B cell (primary cell): ENCODE results near the gene CHST13. TPM values are rescaled to one million over a fixed set of nuclear protein-coding genes. Genes with fewer than 3 reads are reported as not detected.

Experiments used
- ATAC-seq: fragments of 200-7000 bp; cut with Tn5 transposase; one replicate; pipeline ENCODE4 v1.10.0; 2021; ENCODE audit warnings: low read depth, mild to moderate bottlenecking, moderate number of reproducible peaks, moderate library complexity
- CTCF ChIA-PET: fragments of 350-600 bp; sonication (Branson Sonifier 250); formaldehyde crosslinking; loops from one replicate; lab custom pipeline; 2021; ENCODE audit warnings: antibody characterized with exemption, inconsistent platforms; lab: Charles Lee
- POLR2A ChIA-PET: fragments of 350-600 bp; sonication (Branson Sonifier 250); formaldehyde crosslinking; loops from one replicate; lab custom pipeline; 2021; ENCODE audit warnings: antibody characterized with exemption; lab: Charles Lee
- DNase-seq: peaks from one replicate; pipeline ENCODE4 v3.0.0; 2013
- H2AFZ ChIP-seq: 2 replicates; pipeline ENCODE4 v1.6.1; 2012; ENCODE audit warnings: mild to moderate bottlenecking, low read depth, low read length; ENCODE audit not compliant: insufficient read depth, poor library complexity, severe bottlenecking
- H3K27ac ChIP-seq, 2 donors: 1 replicate in 1 of 2; 2 replicates in 1 of 2; pipeline ENCODE4 v1.5.1; 2012 to 2013; ENCODE audit warnings: low read length in 2 of 2, mild to moderate bottlenecking in 2 of 2, moderate library complexity in 1 of 2
- H3K27me3 ChIP-seq, 4 experiments: fragments of 200-600 bp in 1 of 4; sonication (generic) in 1 of 4; replicated peaks in 1 of 4; 1 replicate in 2 of 4; 2 replicates in 2 of 4; pipeline versions ENCODE4 v1.6.1 to v1.7.0; 2013 to 2016; ENCODE audit warnings: low read length in 3 of 4, mild to moderate bottlenecking in 2 of 4, mixed read lengths in 1 of 4, moderate library complexity in 1 of 4; ENCODE audit not compliant: insufficient read depth in 4 of 4, control insufficient read depth in 3 of 4; ENCODE audit errors: control extremely low read depth in 1 of 4
- H3K36me3 ChIP-seq, 2 experiments: replicated peaks in 1 of 2; 1 replicate in 1 of 2; 2 replicates in 1 of 2; pipeline versions ENCODE4 v1.6.1 to v1.7.1; 2013; ENCODE audit warnings: low read length in 1 of 2; ENCODE audit not compliant: insufficient read depth in 2 of 2, control insufficient read depth in 1 of 2; ENCODE audit errors: control extremely low read depth in 1 of 2, extremely low read depth in 1 of 2
- H3K4me1 ChIP-seq, 2 donors: fragments of 200-600 bp in 1 of 2; sonication (generic) in 1 of 2; 1 replicate in 1 of 2; 2 replicates in 1 of 2; pipeline versions ENCODE4 v1.5.1 to v1.6.1; 2013 to 2017; ENCODE audit warnings: low read length in 2 of 2; ENCODE audit not compliant: control insufficient read depth in 2 of 2, insufficient read depth in 2 of 2
- H3K4me2 ChIP-seq: replicated peaks from 2 replicates; pipeline ENCODE3; 2012; ENCODE audit warnings: mild to moderate bottlenecking, low read depth, low read length; ENCODE audit not compliant: poor library complexity, severe bottlenecking
- H3K4me3 ChIP-seq, 5 experiments: fragments of 200-600 bp in 1 of 5; sonication (generic) in 1 of 5; 1 replicate in 3 of 5; 2 replicates in 2 of 5; pipeline versions ENCODE4 v1.5.1 to v1.7.0; 2011 to 2016; ENCODE audit warnings: low read length in 4 of 5, mild to moderate bottlenecking in 4 of 5, low read depth in 2 of 5, control low read depth in 1 of 5, moderate library complexity in 1 of 5; ENCODE audit not compliant: insufficient read depth in 1 of 5; ENCODE audit errors: control extremely low read depth in 1 of 5, extremely low read depth in 1 of 5
- H3K79me2 ChIP-seq: fragments of 200-600 bp; sonication (generic); one replicate; pipeline ENCODE4 v1.6.0; 2016; ENCODE audit warnings: low read length; ENCODE audit not compliant: control insufficient read depth, insufficient read depth
- H3K9ac ChIP-seq: fragments of 200-600 bp; sonication (generic); 2 replicates; pipeline ENCODE4 v1.6.1; 2017; ENCODE audit warnings: mild to moderate bottlenecking, low read length, moderate library complexity
- H3K9me3 ChIP-seq, 3 donors: one replicate each; pipeline versions ENCODE4 v1.6.1 to v1.7.1; 2013; ENCODE audit warnings: low read length in 2 of 3; ENCODE audit not compliant: control insufficient read depth in 2 of 3, insufficient read depth in 1 of 3; ENCODE audit errors: control extremely low read depth in 1 of 3
- H4K20me1 ChIP-seq: 2 replicates; pipeline ENCODE4 v1.6.0; 2012; ENCODE audit warnings: mild to moderate bottlenecking, low read length; ENCODE audit not compliant: insufficient read depth, control insufficient read depth, poor library complexity, severe bottlenecking
- H3K27ac Mint-ChIP-seq: one replicate; pipeline ENCODE4 v1.8.0; 2021; ENCODE audit warnings: mixed read lengths
- H3K27me3 Mint-ChIP-seq: one replicate; pipeline ENCODE4 v1.8.0; 2021; ENCODE audit warnings: mixed read lengths
- H3K4me1 Mint-ChIP-seq: one replicate; pipeline ENCODE4 v1.8.0; 2021; ENCODE audit warnings: mixed read lengths
- H3K4me3 Mint-ChIP-seq: one replicate; pipeline ENCODE4 v1.8.0; 2021; ENCODE audit warnings: mixed read lengths
- H3K9me3 Mint-ChIP-seq: one replicate; pipeline ENCODE4 v1.8.0; 2022; ENCODE audit warnings: mixed read lengths; ENCODE audit not compliant: insufficient read depth
- CTCF ChIP-seq: fragments of 200-600 bp; IDR thresholded peaks from one replicate; pipeline ENCODE4 v1.8.0; 2022; ENCODE audit warnings: antibody characterized with exemption, mild to moderate bottlenecking
- EZH2 ChIP-seq: IDR thresholded peaks from 2 replicates; pipeline ENCODE4 v1.6.1; 2012; ENCODE audit warnings: borderline replicate concordance, low read depth, mild to moderate bottlenecking, moderate library complexity, low read length; ENCODE audit not compliant: insufficient read depth, poor library complexity, severe bottlenecking
- WGBS: methylation state at CpG from one replicate; pipeline ENCODE4 v1.1.5; 2013; ENCODE audit warnings: missing lambda C conversion rate; ENCODE audit not compliant: insufficient coverage; 5-methylcytosine and 5-hydroxymethylcytosine counted together
- intact Hi-C: fragments of 100-400 bp; cut with micrococcal nuclease; formaldehyde crosslinking; loops from one replicate; pipeline ENCODE4 v1.10.0; 2022
- polyA plus RNA-seq: library from polyadenylated mRNA; depleted of rRNA; stranded (reverse); fragments of >200 nt; gene quantifications from 2 replicates; pipeline ENCODE4 v1.2.3, GENCODE V29; 2012
- total RNA-seq, 2 donors: library from RNA; stranded (reverse); fragments of 120-200 nt in 1 of 2; gene quantifications; 1 replicate in 1 of 2; 2 replicates in 1 of 2; pipeline versions ENCODE4 v1.2.3 to v1.2.4, GENCODE V29; 2013 to 2022

Gene CHST13
- total and polyA plus RNA-seq, 2 donors (not counting 1 experiment from before 2014, with no cell fraction given): 0.07 TPM; not detected in 1

- Histone ChIP-seq H2AFZ (no peak overlapping the region), H3K4me1 (no peaks in the 10 kb centered on the region), H3K79me2 (no peaks in the 10 kb centered on the region), H4K20me1 (no peaks in the 10 kb centered on the region), H3K27me3 (no peaks in the 10 kb centered on the region), H3K36me3 (no peaks in the 10 kb centered on the region), H3K9ac (no peak overlapping the region), H3K9me3 (no peaks in the 10 kb centered on the region), H3K4me3 (no peak overlapping the region), H3K27ac (no peak overlapping the region), H3K4me2 (no peak overlapping the region)
- ATAC-seq (no peak), DNase-seq (no peak)
- ChIA-PET CTCF (interaction anchor here (0.7 kb wide), 1 partner anchor 1995 kb away, joined by 4 read pairs; no protein-coding TSS in a partner anchor), POLR2A (no interaction called here)
- H3K27ac Mint-ChIP-seq: no peak overlapping the region
- no peaks in the 10 kb centered on the region for H3K4me1 Mint-ChIP-seq
- TF ChIP-seq CTCF (no peak), EZH2 (no peak)
- WGBS: 88% methylated on average over 18 of the region's 19 CpGs
- H3K4me3 Mint-ChIP-seq: no peak overlapping the region
- intact Hi-C loops: no loop called here
- peaks cover 6% of the 10 kb centered on the region for H3K27me3 Mint-ChIP-seq
- H3K9me3 Mint-ChIP-seq: no peaks in the 10 kb centered on the region
Observed at GRCh38 chr3:126554560-126555525, 30.9 kb downstream of the CHST13 start.
